Left forelimb (tissue), 1 donor: ENCODE measurements around the gene DAG1.

Experiments used
- DNase-seq: peaks from one replicate; pipeline ENCODE4 v3.0.0-alpha.2; 2018; ENCODE audit warnings: low spot score

Gene DAG1

GRCh38 chr3:49554633-49555265 is 84.7 kb downstream of the DAG1 start:
- DNase-seq: peak; percentile 84

- no peak for DNase-seq
Measured at GRCh38 chr3:49556500-49557275, 86.6 kb downstream of the DAG1 start.

GRCh38 chr3:49563040-49563578 is 93.0 kb downstream of the DAG1 start:
- no peak for DNase-seq

- no peak for DNase-seq
Measured at GRCh38 chr3:49563766-49564165, 93.7 kb downstream of the DAG1 start.

- DNase-seq: no peak
Measured at GRCh38 chr3:49566312-49566711, 96.2 kb downstream of the DAG1 start.

GRCh38 chr3:49567406-49567805 is 97.3 kb downstream of the DAG1 start:
- no peak for DNase-seq

GRCh38 chr3:49568965-49569364 is 98.9 kb downstream of the DAG1 start:
- no peak for DNase-seq

- DNase-seq: no peak
Measured at GRCh38 chr3:49570028-49570654, 100.1 kb downstream of the DAG1 start.

- no peak for DNase-seq
Measured at GRCh38 chr3:49582177-49582576, 112.1 kb downstream of the DAG1 start.
